Astrocyte of the spinal cord (primary cell): ENCODE measurements around the gene SLC2A9.

Experiments
- DNase-seq: peaks from one replicate; pipeline ENCODE4 v3.0.0; 2011; ENCODE audit warnings: low read depth, low spot score
- H3K4me3 ChIP-seq: 2 replicates; pipeline ENCODE4 v1.5.1; 2011; ENCODE audit warnings: low read depth, mild to moderate bottlenecking, low read length, moderate library complexity
- CTCF ChIP-seq: IDR thresholded peaks from 2 replicates; pipeline ENCODE4 v1.5.1; 2012; ENCODE audit warnings: low read depth, mild to moderate bottlenecking, low read length, inconsistent platforms
- in situ Hi-C: cut with HindIII; loops from 2 replicates; pipeline ENCODE4 v1.10.0; 2017; ENCODE audit warnings: low sequenced_read_pairs

Gene SLC2A9

GRCh38 chr4:9971711-9972110, 49.6 kb downstream of the SLC2A9 start:
- no peak for TF ChIP-seq CTCF
- in situ Hi-C loops, result no loop called here
- DNase-seq, result no peak
- H3K4me3 ChIP-seq, result no peak overlapping the region

GRCh38 chr4:9970399-9971011, 50.8 kb downstream of the SLC2A9 start:
- in situ Hi-C loops, result no loop called here
- no peak for DNase-seq
- TF ChIP-seq CTCF, result no peak
- no peak overlapping the region for H3K4me3 ChIP-seq

- no peak overlapping the region for H3K4me3 ChIP-seq
- TF ChIP-seq CTCF, result no peak
- in situ Hi-C loops, result no loop called here
- DNase-seq, result no peak
Observed at GRCh38 chr4:9969526-9970398, 51.5 kb downstream of the SLC2A9 start.

- in situ Hi-C loops, result no loop called here
- TF ChIP-seq CTCF, result no peak
Observed at GRCh38 chr4:9968472-9968871, 52.8 kb downstream of the SLC2A9 start.

GRCh38 chr4:9964879-9965278, 56.4 kb downstream of the SLC2A9 start:
- H3K4me3 ChIP-seq, result no peak overlapping the region
- in situ Hi-C loops, result no loop called here
- TF ChIP-seq CTCF, result no peak
- DNase-seq, result no peak

More at GRCh38 chr4:9968472-9968871, 52.8 kb downstream of the SLC2A9 start:
- DNase-seq, result no peak
- H3K4me3 ChIP-seq, result no peak overlapping the region

GRCh38 chr4:9963328-9963727, 58.0 kb downstream of the SLC2A9 start:
- in situ Hi-C loops, result no loop called here
- H3K4me3 ChIP-seq, result no peak overlapping the region
- DNase-seq, result no peak
- no peak for TF ChIP-seq CTCF
